GM12872 (cell line): Measurements from ENCODE around the gene FCHSD2.

Experiments
- TF ChIP-seq, protein P1 (sequence below): IDR thresholded peaks from 3 replicates; pipeline ENCODE4 v1.5.1; 2011; ENCODE audit warnings: low read depth, mild to moderate bottlenecking, low read length, moderate library complexity; ENCODE audit not compliant: insufficient read depth

FCHSD2 gene

DNA sequence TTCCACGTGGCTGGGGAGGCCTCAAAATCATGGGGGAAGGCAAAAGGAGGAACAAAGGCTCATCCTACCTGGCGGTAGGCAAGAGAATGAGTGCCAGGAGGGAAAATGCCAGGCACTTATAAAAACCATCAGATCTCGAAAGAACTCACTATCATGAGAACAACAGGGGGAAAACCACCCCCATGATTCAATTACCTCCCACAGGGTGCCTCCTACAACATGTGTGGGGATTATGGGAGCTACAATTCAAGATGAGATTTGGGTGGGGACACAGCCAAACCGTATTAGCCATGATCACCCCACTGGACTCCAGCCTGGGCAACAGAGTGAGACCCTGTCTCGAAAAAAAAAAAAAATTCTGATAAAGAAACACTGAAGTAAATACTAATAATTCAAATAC, 87.1 kb downstream of the FCHSD2 start:
- TF ChIP-seq, protein P1, sequence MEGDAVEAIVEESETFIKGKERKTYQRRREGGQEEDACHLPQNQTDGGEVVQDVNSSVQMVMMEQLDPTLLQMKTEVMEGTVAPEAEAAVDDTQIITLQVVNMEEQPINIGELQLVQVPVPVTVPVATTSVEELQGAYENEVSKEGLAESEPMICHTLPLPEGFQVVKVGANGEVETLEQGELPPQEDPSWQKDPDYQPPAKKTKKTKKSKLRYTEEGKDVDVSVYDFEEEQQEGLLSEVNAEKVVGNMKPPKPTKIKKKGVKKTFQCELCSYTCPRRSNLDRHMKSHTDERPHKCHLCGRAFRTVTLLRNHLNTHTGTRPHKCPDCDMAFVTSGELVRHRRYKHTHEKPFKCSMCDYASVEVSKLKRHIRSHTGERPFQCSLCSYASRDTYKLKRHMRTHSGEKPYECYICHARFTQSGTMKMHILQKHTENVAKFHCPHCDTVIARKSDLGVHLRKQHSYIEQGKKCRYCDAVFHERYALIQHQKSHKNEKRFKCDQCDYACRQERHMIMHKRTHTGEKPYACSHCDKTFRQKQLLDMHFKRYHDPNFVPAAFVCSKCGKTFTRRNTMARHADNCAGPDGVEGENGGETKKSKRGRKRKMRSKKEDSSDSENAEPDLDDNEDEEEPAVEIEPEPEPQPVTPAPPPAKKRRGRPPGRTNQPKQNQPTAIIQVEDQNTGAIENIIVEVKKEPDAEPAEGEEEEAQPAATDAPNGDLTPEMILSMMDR = no peak

DNA sequence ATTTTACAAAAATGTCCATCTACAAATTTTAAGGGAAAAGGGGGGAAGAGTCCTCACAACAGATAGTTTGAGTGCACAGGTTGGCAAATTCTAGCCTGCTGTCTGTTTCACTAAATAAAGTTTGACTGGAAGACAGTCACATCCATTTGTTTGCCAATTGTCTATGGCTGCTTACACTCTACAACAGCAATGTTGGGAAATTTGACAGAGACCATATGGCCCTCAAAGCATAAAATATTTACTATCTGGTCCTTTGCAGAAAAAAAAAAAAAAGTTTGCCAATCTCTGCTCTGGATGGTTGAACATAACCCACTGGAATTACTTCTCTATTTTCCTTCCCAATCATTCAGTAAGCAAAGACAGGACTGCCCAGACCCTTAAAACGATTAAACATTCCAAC, 88.2 kb downstream of the FCHSD2 start:
- TF ChIP-seq, protein P1 = no peak

DNA sequence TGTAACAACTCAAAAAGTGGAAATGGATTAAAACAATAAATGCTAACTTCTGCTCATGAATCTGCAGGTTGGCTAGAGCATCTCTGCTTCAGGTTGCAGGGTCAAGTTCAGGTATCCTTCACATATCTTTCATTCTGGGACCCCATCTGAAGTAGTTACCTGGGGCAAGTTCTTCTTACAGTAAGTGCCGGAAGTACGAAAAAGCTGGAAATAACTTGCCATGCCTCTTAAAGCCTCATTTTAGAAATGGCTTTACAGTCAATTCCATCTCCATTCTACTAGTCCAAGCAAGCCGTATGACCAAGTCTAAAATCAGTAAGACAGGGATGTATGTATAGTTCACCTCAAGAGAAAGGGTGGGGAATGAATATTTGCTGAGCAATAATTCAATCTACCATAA, 93.7 kb downstream of the FCHSD2 start:
- TF ChIP-seq, protein P1 = no peak

DNA sequence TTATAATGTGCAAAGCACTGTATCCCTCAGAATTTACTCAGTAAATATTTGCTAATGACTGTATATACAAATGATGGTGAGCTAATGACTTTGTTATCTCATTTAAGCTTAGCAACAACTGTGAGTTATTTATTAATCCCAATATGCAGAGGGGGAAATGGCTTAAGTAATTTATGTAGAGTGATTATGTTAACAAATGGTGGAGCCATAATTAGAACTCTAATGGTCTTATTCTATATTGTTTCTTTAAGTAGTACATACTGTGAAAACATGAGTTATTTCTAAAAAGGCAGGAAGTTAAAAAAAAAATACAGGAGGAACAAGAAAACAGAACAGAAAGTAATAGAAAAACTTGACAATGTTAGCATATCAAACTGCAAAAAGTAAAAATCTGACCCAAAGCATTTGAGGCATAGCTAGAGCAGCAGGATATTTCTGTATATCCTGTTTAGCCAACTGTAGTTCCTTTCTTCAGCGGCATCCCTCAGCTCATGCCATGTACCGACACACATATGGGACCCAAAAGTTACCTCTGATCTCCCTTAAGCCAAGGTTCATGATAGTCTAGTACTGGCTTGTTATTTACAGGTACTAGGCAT, 94.2 kb downstream of the FCHSD2 start:
- TF ChIP-seq, protein P1 = no peak

DNA sequence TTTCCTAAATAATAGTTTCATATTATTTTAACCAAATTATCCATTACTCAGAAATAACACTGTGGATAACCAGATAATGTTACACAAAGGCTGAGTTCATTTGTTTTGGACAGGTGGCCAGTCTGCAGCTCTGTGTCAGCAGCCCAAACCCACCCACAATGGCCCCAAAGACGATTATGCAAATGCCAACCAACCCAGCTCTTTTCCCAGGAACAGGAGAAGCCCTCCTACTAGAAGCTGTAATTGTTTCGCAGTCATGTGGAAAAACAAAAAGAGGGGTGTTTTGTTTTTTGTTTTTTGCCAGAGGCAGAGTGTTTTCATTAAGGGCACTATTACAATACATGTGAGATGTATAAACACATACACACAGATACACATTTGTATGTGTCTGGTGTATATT, 102.1 kb downstream of the FCHSD2 start:
- TF ChIP-seq, protein P1 = no peak

DNA sequence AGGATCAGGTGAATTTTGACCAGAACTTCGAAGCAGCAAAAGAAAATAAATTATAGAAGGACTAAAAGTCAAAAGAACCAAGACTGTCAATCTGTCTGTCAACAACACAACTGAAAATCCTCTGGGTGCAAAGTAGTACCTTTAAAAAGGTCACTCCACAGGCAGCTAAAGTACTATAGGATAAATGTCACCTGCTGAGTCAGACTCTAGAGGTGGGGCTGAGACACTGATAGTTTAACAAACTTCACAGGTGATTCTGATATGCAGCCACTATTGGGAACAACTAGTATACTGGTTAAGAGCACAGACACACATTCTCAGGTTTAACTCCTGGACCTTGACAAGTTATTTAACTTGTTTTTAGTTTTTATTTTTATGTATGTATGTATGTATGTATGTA, 107.3 kb downstream of the FCHSD2 start:
- TF ChIP-seq, protein P1 = no peak

DNA sequence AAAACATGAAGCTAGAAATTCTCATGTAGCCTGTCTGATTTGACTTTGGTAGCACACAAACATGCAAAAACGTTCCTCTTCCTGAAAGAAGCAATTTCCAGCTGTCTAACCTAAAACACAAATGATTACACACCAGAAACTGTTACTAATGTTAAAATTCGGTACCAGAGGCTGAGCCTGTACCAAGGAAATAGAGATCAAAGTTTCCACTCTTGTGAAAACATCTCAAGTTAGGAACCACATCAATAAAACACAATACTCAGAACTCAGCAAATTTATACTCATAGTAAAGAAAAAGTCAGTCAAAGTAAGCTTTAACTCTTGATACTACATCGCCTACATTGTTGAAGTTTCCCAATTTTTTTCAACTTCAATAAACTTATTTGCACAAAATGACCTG, 107.8 kb downstream of the FCHSD2 start:
- TF ChIP-seq, protein P1 = no peak
